Measurements from ENCODE around the gene KRT86.
"Not testable (repeated sequence)": the region's sequence is repeated elsewhere in the genome, so short reads cannot be mapped to it uniquely, and the experiment has no call there.

KRT86 gene

DNA sequence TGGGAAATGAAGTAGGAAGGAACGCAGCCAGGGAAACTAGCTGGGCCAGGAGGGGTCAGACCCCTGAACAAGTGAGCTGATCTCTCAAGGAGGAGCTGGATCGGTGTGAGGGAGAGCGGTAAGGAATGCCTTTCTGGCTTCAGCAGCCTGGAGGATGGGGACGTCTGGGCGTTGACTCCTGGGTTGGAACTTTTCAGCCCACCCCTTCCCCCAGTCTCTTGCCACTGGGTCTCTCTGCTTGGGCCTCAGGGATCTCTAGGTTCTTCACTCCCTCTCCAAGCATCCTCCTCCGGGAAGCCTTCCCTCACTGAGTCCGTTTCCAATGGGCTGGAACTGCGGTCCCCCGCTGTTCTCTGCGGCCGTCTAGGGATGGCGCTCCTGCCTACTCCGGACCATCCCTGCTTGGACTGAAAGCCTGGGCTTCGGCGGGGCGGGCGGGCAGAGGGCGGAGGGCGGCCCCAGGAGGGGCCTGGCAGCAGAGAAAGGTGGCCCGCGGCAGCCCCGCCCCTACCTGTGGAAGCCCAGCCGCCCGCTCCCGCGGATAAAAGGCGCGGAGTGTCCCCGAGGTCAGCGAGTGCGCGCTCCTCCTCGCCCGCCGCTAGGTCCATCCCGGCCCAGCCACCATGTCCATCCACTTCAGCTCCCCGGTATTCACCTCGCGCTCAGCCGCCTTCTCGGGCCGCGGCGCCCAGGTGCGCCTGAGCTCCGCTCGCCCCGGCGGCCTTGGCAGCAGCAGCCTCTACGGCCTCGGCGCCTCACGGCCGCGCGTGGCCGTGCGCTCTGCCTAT is 41.6 kb upstream of the KRT86 start, which contains the start of gene KRT7:
Gene KRT7, plus strand, starts transcription at position 570 of the 788 bp plus-strand sequence. Its CDS starts 54 bp downstream, at position 624.
- Histone ChIP-seq H3K27me3 (ENCODE audit: control insufficient read depth, insufficient read depth, low read length) (peaks cover 38% of the 10 kb centered on the region), H3K36me3 (ENCODE audit: control insufficient read depth, insufficient read depth, low read length) (no peaks in the 10 kb centered on the region), H3K9ac (ENCODE audit: low read depth, low read length) (no peak within 1 kb of the TSS), H3K9me3 (ENCODE audit: control insufficient read depth, insufficient read depth, low read length) (no peaks in the 10 kb centered on the region), H3K4me1 (ENCODE audit: control insufficient read depth, insufficient read depth, low read length) (peaks cover 18% of the 10 kb centered on the region), H3K4me3 (ENCODE audit: low read depth, low read length) (peak within 1 kb of the TSS; percentile 50)

DNA sequence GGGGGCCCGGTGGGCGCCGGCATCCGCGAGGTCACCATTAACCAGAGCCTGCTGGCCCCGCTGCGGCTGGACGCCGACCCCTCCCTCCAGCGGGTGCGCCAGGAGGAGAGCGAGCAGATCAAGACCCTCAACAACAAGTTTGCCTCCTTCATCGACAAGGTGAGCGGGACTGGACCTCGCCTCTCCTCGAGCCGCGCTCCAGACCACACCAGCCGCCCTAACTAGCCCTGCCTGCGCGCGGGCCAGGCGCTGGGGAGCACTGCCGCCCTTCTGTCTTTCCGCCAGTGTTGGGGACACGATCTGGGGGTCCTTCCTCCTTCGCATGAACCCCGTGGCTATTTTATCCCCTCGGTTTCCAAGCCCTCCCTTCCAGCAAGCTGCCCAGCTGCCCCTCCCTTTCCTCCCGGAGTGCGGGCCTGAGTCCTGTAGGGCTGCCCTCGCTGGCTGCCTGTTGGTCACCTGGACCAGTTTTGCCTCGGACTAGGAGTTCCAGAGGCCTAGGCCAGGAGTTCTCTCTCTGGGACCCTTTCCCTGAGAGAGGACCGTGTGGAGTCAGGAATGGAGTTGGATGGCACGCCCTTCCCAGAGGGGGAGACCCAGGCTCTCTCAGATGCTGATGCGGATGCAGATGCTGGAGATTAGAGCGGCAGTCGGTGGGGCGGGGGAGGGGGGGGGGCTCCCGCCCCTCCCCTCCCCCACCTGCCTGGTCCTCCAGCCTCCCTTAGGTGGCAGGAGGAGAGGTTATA is 40.8 kb upstream of the KRT86 start:
- H3K9ac ChIP-seq (ENCODE audit: low read depth, low read length): no peak overlapping the region
- H3K4me3 ChIP-seq (ENCODE audit: low read depth, low read length): peak overlapping the region; percentile 50

DNA sequence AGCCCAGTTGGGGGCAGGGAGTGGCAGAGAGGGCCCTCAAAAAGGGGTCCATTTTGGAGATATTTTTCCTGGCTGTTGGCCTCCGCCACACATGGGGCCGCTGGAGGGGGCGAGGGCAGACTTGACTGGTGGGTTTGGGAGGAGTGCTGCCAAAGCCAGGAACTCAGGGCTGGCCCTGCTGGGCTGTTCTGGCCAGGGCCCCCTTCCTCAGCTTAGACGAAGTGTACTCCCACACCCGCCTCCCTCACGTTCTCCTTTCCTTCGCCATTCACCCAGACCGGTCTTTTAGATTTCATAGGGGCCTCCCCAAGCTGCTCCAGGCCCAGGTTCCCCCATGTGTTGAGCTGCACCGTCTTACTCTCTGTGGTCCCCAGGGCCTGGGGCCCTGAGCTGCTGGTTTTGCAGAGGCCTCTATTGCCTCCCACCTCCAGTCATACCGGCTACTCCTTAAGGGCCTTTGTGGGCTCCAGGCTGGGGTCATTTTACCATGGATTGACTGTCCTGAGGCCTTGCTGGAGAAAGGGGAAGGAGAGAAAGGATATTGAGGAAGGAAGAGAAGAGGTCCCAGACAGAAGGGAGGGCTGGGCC is 40.1 kb upstream of the KRT86 start:
- Histone ChIP-seq H3K4me3 (ENCODE audit: low read depth, low read length) (no peak overlapping the region), H3K9me3 (ENCODE audit: control insufficient read depth, insufficient read depth, low read length) (no peaks in the 10 kb centered on the region), H3K36me3 (ENCODE audit: control insufficient read depth, insufficient read depth, low read length) (no peaks in the 10 kb centered on the region), H3K9ac (ENCODE audit: low read depth, low read length) (no peak overlapping the region), H3K4me1 (ENCODE audit: control insufficient read depth, insufficient read depth, low read length) (peaks cover 19% of the 10 kb centered on the region), H3K27me3 (ENCODE audit: control insufficient read depth, insufficient read depth, low read length) (peaks cover 38% of the 10 kb centered on the region)

More for the DNA sequence above, 40.8 kb upstream of the KRT86 start:
- no peaks in the 10 kb centered on the region for H3K36me3 ChIP-seq (ENCODE audit: control insufficient read depth, insufficient read depth, low read length)
- peaks cover 38% of the 10 kb centered on the region for H3K27me3 ChIP-seq (ENCODE audit: control insufficient read depth, insufficient read depth, low read length)
- H3K4me1 ChIP-seq (ENCODE audit: control insufficient read depth, insufficient read depth, low read length): peaks cover 19% of the 10 kb centered on the region
- no peaks in the 10 kb centered on the region for H3K9me3 ChIP-seq (ENCODE audit: control insufficient read depth, insufficient read depth, low read length)

DNA sequence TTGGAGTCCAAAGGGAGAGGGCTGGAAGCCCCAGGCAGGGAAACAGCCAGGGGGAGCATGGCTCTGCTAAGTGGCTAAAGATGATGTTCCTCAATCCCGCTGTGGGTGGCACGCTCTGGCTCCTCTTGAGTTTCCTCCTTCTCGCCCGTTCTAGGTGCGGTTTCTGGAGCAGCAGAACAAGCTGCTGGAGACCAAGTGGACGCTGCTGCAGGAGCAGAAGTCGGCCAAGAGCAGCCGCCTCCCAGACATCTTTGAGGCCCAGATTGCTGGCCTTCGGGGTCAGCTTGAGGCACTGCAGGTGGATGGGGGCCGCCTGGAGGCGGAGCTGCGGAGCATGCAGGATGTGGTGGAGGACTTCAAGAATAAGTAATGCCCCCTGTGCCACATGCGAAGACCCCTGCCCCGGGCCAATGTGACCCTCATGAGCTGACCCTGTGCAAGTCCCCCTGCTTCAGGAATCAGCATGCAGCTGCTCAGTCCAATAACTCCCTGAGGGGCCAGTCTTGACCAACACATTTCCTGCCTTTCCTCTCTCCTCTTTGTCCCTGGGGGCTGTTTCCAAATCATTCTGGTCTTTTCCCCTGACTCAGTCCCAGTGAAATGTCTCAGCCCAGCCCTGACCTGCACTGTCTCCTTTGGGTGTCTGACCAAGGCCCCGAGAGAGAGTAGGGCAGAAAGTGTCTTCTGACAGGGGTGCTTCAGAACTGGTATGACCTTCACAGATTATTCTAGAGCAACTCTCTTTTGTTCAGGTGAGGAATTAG is 39.3 kb upstream of the KRT86 start:
- Histone ChIP-seq H3K27me3 (ENCODE audit: control insufficient read depth, insufficient read depth, low read length) (peaks cover 36% of the 10 kb centered on the region), H3K4me1 (ENCODE audit: control insufficient read depth, insufficient read depth, low read length) (peaks cover 19% of the 10 kb centered on the region)

DNA sequence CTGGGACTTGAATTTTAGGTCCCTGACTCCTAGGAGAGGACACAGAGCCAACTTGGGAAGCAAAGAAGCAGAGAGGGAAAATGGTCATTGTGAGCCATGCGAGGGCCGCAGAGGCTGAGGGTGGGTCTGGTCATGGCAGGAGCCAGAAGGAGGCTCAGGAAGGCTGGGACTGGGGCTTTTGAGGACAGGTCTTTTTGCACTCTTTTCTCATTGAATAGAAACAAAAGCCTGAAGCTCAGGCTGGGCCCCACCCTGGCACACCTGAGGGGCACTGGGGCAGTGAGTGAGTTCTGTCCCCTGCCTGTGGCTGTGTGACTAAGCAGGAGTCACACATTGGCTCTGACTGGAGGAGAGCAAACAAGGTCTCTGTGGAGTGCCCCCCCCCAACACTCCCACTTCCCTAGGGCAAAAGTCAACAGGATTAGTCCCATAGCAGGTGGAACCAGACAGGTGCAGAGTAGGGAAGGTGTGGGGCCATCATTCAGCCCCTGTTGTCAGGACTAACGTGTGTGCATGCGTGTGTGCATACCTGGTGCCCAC is 38.6 kb upstream of the KRT86 start:
- Histone ChIP-seq H3K36me3 (ENCODE audit: control insufficient read depth, insufficient read depth, low read length) (no peaks in the 10 kb centered on the region), H3K4me1 (ENCODE audit: control insufficient read depth, insufficient read depth, low read length) (peaks cover 14% of the 10 kb centered on the region), H3K4me3 (ENCODE audit: low read depth, low read length) (no peak overlapping the region), H3K27me3 (ENCODE audit: control insufficient read depth, insufficient read depth, low read length) (peaks cover 33% of the 10 kb centered on the region), H3K9ac (ENCODE audit: low read depth, low read length) (no peak overlapping the region), H3K9me3 (ENCODE audit: control insufficient read depth, insufficient read depth, low read length) (no peaks in the 10 kb centered on the region)

More for the DNA sequence above, 39.3 kb upstream of the KRT86 start:
- H3K36me3 ChIP-seq (ENCODE audit: control insufficient read depth, insufficient read depth, low read length): no peaks in the 10 kb centered on the region
- no peak overlapping the region for H3K9ac ChIP-seq (ENCODE audit: low read depth, low read length)
- H3K9me3 ChIP-seq (ENCODE audit: control insufficient read depth, insufficient read depth, low read length): no peaks in the 10 kb centered on the region
- H3K4me3 ChIP-seq (ENCODE audit: low read depth, low read length): no peak overlapping the region

DNA sequence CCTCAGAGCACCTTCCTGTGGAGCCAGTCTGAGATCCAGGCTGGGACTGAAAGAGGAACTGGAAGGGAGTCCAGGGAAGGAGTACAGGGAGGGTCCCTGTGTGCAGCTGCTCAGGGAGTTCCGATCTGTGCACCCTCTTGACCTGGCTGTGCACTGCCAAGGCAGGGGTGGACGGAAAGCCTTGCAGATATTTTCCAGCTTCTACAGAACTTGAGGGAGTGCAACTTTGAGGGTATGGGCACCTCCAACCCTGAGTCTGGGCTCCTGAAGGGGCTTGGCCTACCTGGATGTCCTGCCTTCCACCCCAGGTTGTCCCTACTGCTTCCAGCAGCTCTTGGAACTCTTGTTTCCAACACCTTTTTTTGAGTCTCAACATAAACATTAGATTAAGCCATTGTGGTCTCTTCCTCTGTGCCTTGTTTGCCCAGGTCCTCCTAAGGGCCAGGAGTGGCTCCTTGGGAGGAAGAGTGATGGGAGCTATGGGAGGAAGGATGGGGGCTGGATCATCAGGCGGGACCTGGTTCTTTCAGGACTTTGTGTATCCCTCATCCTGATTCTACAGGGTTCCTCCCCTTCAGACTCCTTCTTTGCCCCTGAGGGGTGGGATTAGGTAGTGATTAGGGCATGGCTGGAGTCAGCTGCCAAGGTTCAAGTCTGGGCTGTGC is 37.9 kb upstream of the KRT86 start:
- Histone ChIP-seq H3K27me3 (ENCODE audit: control insufficient read depth, insufficient read depth, low read length) (peaks cover 29% of the 10 kb centered on the region), H3K4me3 (ENCODE audit: low read depth, low read length) (no peak overlapping the region), H3K9me3 (ENCODE audit: control insufficient read depth, insufficient read depth, low read length) (no peaks in the 10 kb centered on the region), H3K36me3 (ENCODE audit: control insufficient read depth, insufficient read depth, low read length) (no peaks in the 10 kb centered on the region), H3K9ac (ENCODE audit: low read depth, low read length) (no peak overlapping the region), H3K4me1 (ENCODE audit: control insufficient read depth, insufficient read depth, low read length) (peaks cover 10% of the 10 kb centered on the region)

DNA sequence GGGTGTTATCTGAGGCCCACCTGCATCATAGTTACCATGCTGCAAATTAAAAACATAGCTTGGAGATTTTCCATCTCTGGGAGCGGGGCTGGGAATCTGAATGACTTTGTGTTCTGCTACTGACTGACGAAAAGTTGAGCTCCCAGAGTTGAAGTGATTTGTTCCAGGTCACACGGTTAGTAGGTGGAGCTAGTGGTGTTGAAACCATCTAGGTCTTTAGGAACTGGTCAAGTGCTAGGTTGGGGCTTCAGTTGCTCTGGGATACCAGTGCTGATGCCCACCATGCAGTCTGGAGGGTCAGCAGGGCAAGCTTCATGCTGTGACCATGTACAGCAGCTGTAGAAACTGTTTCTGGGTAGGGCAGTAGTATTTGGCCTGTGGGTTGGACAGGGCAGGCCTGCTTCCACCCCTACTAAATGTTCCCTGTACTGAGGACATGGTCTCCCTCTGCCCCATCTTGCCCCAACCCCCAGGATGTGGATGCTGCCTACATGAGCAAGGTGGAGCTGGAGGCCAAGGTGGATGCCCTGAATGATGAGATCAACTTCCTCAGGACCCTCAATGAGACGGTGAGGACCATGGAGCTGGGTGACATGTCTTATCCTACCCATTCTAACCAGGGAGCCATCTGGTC is 36.1 kb upstream of the KRT86 start:
- Histone ChIP-seq H3K9me3 (ENCODE audit: control insufficient read depth, insufficient read depth, low read length) (no peaks in the 10 kb centered on the region), H3K4me1 (ENCODE audit: control insufficient read depth, insufficient read depth, low read length) (peaks cover 7% of the 10 kb centered on the region), H3K36me3 (ENCODE audit: control insufficient read depth, insufficient read depth, low read length) (no peaks in the 10 kb centered on the region), H3K4me3 (ENCODE audit: low read depth, low read length) (no peak overlapping the region), H3K27me3 (ENCODE audit: control insufficient read depth, insufficient read depth, low read length) (peaks cover 14% of the 10 kb centered on the region), H3K9ac (ENCODE audit: low read depth, low read length) (no peak overlapping the region)

DNA sequence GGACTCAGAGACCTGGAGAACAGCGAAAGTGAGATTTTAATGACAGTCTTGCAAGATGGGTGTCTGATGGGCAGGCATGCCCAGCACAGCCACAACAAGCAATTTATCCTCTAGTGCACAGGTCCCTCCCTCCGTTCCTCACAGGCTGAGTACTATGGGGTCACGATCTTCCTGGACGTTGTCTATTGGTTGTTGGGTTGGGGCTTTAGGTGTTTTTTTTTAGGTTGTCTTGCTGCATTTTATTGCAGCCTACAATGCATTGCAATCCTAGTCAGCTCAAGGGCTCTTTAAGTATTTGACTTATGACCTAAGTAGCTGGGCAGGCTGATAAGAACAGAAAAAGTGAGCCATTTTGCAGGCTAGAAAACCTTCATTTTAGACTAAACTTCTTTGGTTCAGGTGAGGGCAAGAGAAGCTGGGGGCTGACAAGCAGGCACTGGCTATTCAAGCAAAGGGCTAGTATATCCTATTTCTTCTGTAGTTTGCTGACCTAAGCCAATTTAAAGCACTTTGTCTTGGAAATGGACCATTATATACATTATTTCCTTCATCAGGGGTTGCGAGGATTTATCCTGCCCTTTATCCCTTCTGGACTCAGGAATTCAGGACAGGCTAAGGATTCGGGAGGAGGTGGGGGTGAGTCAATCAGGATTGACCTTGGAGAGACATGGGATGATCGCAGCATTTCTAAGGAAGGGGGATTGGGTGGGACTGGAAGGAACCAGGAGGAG is 35.4 kb upstream of the KRT86 start:
- Histone ChIP-seq H3K27me3 (ENCODE audit: control insufficient read depth, insufficient read depth, low read length) (peaks cover 10% of the 10 kb centered on the region), H3K36me3 (ENCODE audit: control insufficient read depth, insufficient read depth, low read length) (no peaks in the 10 kb centered on the region), H3K9ac (ENCODE audit: low read depth, low read length) (no peak overlapping the region), H3K4me3 (ENCODE audit: low read depth, low read length) (no peak overlapping the region), H3K4me1 (ENCODE audit: control insufficient read depth, insufficient read depth, low read length) (peaks cover 7% of the 10 kb centered on the region), H3K9me3 (ENCODE audit: control insufficient read depth, insufficient read depth, low read length) (no peaks in the 10 kb centered on the region)

DNA sequence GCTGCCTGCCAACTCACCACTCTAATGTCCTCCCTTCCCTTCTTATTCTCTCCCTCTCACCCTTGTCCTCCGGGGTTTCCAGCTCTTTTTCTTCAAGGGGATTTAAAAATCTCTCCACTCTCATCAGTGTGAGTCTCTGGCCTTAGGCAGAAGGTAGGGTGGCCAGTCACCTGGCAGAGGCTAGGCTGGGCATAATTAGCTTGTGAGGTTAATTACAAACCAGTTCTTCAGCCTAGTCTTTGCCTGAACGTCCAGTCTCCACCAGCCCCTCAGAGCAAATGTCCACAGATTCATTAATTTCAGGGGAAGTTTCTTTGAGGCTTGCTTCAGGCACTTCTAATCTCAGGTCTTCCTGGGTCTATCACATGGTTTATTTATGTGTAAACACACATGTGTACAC is 34.7 kb upstream of the KRT86 start:
- H3K4me3 ChIP-seq (ENCODE audit: low read depth, low read length): no peak overlapping the region
- no peak overlapping the region for H3K9ac ChIP-seq (ENCODE audit: low read depth, low read length)
- peaks cover 7% of the 10 kb centered on the region for H3K27me3 ChIP-seq (ENCODE audit: control insufficient read depth, insufficient read depth, low read length)
- no peaks in the 10 kb centered on the region for H3K9me3 ChIP-seq (ENCODE audit: control insufficient read depth, insufficient read depth, low read length)
- H3K4me1 ChIP-seq (ENCODE audit: control insufficient read depth, insufficient read depth, low read length): peaks cover 7% of the 10 kb centered on the region
- H3K36me3 ChIP-seq (ENCODE audit: control insufficient read depth, insufficient read depth, low read length): no peaks in the 10 kb centered on the region

DNA sequence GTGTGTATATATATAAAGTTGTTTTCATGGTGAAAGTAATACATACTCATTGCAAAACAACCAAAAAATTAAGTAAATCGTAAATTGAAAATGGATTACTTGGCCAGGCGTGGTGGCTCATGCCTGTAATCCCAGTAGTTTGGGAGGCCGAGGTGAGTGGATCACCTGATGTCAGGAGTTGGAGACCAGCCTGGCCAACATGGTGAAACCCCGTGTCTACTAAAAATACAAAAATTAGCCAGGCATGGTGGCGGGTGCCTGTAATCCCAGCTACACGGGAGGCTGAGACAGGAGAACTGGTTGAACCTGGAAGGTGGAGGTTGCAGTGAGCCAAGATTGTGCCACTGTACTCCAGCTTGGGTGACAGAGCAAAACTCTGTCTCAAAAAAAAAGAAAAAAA is 34.2 kb upstream of the KRT86 start:
- H3K4me3 ChIP-seq (ENCODE audit: low read depth, low read length); H3K27me3 ChIP-seq (ENCODE audit: control insufficient read depth, insufficient read depth, low read length); H3K4me1 ChIP-seq (ENCODE audit: control insufficient read depth, insufficient read depth, low read length); H3K9ac ChIP-seq (ENCODE audit: low read depth, low read length); H3K36me3 ChIP-seq (ENCODE audit: control insufficient read depth, insufficient read depth, low read length); H3K9me3 ChIP-seq (ENCODE audit: control insufficient read depth, insufficient read depth, low read length): not testable (repeated sequence)
